Neural progenitor cell (in vitro differentiated cells): ENCODE results near the gene GCNT1. TPM values are rescaled to one million over a fixed set of nuclear protein-coding genes. Genes with fewer than 3 reads are reported as not detected.
"Not testable (repeated sequence)": the region's sequence is repeated elsewhere in the genome, so short reads cannot be mapped to it uniquely, and the experiment has no call there.

Experiments used
- DNase-seq: peaks from one replicate; pipeline ENCODE4 v3.0.0-alpha.2; 2016; ENCODE audit warnings: low spot score
- H2AFZ ChIP-seq: fragments of 200-600 bp; sonication (generic); replicated peaks from 2 replicates; pipeline ENCODE4 v1.6.1; 2016; ENCODE audit warnings: antibody characterized with exemption
- H3F3A ChIP-seq: fragments of 200-600 bp; sonication (generic); 2 replicates; pipeline ENCODE4 v1.6.1; 2016; ENCODE audit warnings: antibody characterized with exemption, low read depth
- H3K27ac ChIP-seq: fragments of 200-600 bp; sonication (generic); 2 replicates; pipeline ENCODE4 v1.5.1; 2016; ENCODE audit warnings: mild to moderate bottlenecking
- H3K27me3 ChIP-seq: fragments of 200-600 bp; sonication (generic); 2 replicates; pipeline ENCODE4 v1.6.1; 2016; ENCODE audit warnings: mild to moderate bottlenecking, moderate library complexity
- H3K36me3 ChIP-seq: fragments of 200-600 bp; sonication (generic); 2 replicates; pipeline ENCODE4 v1.5.1; 2016
- H3K4me1 ChIP-seq: fragments of 200-600 bp; sonication (generic); 2 replicates; pipeline ENCODE4 v1.6.1; 2016; ENCODE audit warnings: mixed run types
- H3K4me2 ChIP-seq: fragments of 200-600 bp; sonication (generic); 2 replicates; pipeline ENCODE4 v1.6.1; 2016
- H3K4me3 ChIP-seq: fragments of 200-600 bp; sonication (generic); 2 replicates; pipeline ENCODE4 v1.5.1; 2016
- H3K79me2 ChIP-seq: fragments of 200-600 bp; sonication (generic); 2 replicates; pipeline ENCODE4 v1.6.1; 2016; ENCODE audit warnings: low read depth
- H3K9ac ChIP-seq: fragments of 200-600 bp; sonication (generic); 2 replicates; pipeline ENCODE4 v1.6.1; 2016
- H3K9me3 ChIP-seq: fragments of 200-600 bp; sonication (generic); 2 replicates; pipeline ENCODE4 v1.5.1; 2016; ENCODE audit warnings: low read depth
- H4K20me1 ChIP-seq: fragments of 200-600 bp; sonication (generic); 2 replicates; pipeline ENCODE4 v1.6.1; 2016; ENCODE audit warnings: low read depth
- H3K27ac Mint-ChIP-seq: 3 replicates; pipeline ENCODE4 v1.8.0; 2021; ENCODE audit warnings: mixed read lengths
- H3K27me3 Mint-ChIP-seq: 2 replicates; pipeline ENCODE4 v1.8.0; 2022; ENCODE audit warnings: low read depth, mild to moderate bottlenecking, inconsistent platforms, moderate library complexity, mixed read lengths; ENCODE audit not compliant: insufficient read depth
- H3K36me3 Mint-ChIP-seq: 3 replicates; pipeline ENCODE4 v1.8.0; 2021; ENCODE audit warnings: mixed read lengths
- H3K4me1 Mint-ChIP-seq: 3 replicates; pipeline ENCODE4 v1.8.0; 2021; ENCODE audit warnings: mixed read lengths
- H3K4me3 Mint-ChIP-seq: 3 replicates; pipeline ENCODE4 v1.8.0; 2021; ENCODE audit warnings: mild to moderate bottlenecking, moderate library complexity, mixed read lengths
- H3K9me3 Mint-ChIP-seq: 3 replicates; pipeline ENCODE4 v1.8.0; 2020; ENCODE audit warnings: mixed read lengths
- EZH2 ChIP-seq: fragments of 200-600 bp; sonication (generic); IDR thresholded peaks from 2 replicates; pipeline ENCODE4 v1.6.1; 2017; ENCODE audit warnings: antibody characterized with exemption, mild to moderate bottlenecking, moderate library complexity
- EZH2phosphoT487 ChIP-seq: fragments of 200-600 bp; sonication (generic); IDR thresholded peaks from 2 replicates; pipeline ENCODE4 v1.6.1; 2017; ENCODE audit warnings: antibody characterized with exemption
- total RNA-seq: library from RNA; depleted of rRNA; stranded (reverse); fragments of >200 nt; gene quantifications from 2 replicates; pipeline ENCODE4 v1.2.3, GENCODE V29; 2015; ENCODE audit warnings: low replicate concordance
- TF ChIP-seq, protein P1 (sequence below): fragments of 200-600 bp; sonication (generic); IDR thresholded peaks from 2 replicates; pipeline ENCODE4 v1.5.1; 2017; ENCODE audit warnings: antibody characterized with exemption, mild to moderate bottlenecking

GCNT1 gene
- total RNA-seq, 1 donor from 2014 or later: 25.5 TPM

DNA sequence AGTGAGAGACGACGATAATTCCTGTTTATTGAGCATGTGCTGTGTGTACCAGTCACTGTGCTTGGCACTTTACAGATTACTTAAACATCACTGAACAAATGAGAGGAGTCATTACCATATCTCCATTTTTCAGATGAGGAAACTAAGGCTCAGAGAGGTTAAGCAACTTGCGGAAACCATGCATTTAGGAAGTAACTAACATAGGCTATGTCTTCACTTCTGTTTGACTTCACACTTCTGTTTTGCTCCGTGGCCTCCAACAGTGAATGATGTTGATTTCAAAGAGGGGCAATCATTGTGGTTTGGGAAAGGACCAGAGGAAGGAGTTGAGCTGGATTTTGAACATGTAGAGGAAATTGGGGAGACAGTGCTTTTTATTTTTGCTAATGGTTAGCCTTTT lies 16.7 kb downstream of the GCNT1 start:
- Histone ChIP-seq H3K9me3 (no peaks in the 10 kb centered on the region), H4K20me1 (no peaks in the 10 kb centered on the region), H3K36me3 (no peaks in the 10 kb centered on the region), H3K79me2 (peaks cover 40% of the 10 kb centered on the region), H3K27me3 (no peaks in the 10 kb centered on the region), H3K4me2 (no peak overlapping the region), H3K9ac (no peak overlapping the region), H3K27ac (no peak overlapping the region), H3K4me1 (peaks cover 10% of the 10 kb centered on the region), H3K4me3 (no peak overlapping the region), H3F3A (no peaks in the 10 kb centered on the region), H2AFZ (no peak overlapping the region)
- TF ChIP-seq EZH2 (no peak), EZH2phosphoT487 (no peak)
- TF ChIP-seq, protein P1, sequence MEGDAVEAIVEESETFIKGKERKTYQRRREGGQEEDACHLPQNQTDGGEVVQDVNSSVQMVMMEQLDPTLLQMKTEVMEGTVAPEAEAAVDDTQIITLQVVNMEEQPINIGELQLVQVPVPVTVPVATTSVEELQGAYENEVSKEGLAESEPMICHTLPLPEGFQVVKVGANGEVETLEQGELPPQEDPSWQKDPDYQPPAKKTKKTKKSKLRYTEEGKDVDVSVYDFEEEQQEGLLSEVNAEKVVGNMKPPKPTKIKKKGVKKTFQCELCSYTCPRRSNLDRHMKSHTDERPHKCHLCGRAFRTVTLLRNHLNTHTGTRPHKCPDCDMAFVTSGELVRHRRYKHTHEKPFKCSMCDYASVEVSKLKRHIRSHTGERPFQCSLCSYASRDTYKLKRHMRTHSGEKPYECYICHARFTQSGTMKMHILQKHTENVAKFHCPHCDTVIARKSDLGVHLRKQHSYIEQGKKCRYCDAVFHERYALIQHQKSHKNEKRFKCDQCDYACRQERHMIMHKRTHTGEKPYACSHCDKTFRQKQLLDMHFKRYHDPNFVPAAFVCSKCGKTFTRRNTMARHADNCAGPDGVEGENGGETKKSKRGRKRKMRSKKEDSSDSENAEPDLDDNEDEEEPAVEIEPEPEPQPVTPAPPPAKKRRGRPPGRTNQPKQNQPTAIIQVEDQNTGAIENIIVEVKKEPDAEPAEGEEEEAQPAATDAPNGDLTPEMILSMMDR: no peak
- Mint-ChIP-seq H3K36me3 (peaks cover 22% of the 10 kb centered on the region), H3K27ac (no peak overlapping the region), H3K9me3 (peaks cover 20% of the 10 kb centered on the region), H3K4me1 (peaks cover 12% of the 10 kb centered on the region), H3K27me3 (peaks cover 2% of the 10 kb centered on the region), H3K4me3 (no peak overlapping the region)
- no peak for DNase-seq

DNA sequence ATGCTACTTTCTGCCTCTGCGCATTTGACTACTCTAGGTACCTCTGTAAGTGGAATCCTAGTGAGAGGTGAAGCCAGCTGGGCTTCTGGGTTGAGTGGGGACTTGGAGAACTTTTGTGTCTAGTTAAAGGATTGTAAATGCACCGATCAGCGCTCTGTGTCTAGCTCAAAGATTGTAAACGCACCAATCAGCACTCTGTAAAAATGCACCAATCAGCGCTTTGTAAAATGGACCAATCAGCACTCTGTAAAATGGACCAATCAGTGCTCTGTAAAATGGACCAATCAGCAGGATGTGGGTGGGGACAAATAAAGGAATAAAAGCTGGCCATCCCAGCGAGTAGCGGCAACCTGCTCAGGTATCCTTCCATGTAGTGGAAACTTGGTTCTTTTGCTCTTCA lies 18.8 kb downstream of the GCNT1 start:
- H3K4me1 Mint-ChIP-seq, H3K27ac ChIP-seq, H3K9me3 ChIP-seq, H3K9ac ChIP-seq, H3K4me3 ChIP-seq, H3K4me2 ChIP-seq, H2AFZ ChIP-seq, H3K27ac Mint-ChIP-seq, H3K36me3 ChIP-seq, H3K4me3 Mint-ChIP-seq, H3K27me3 Mint-ChIP-seq, H3K27me3 ChIP-seq, H4K20me1 ChIP-seq, H3K4me1 ChIP-seq, H3F3A ChIP-seq, DNase-seq: not testable (repeated sequence)
- peaks cover 20% of the 10 kb centered on the region for H3K9me3 Mint-ChIP-seq
- peaks cover 27% of the 10 kb centered on the region for H3K79me2 ChIP-seq
- peaks cover 19% of the 10 kb centered on the region for H3K36me3 Mint-ChIP-seq

DNA sequence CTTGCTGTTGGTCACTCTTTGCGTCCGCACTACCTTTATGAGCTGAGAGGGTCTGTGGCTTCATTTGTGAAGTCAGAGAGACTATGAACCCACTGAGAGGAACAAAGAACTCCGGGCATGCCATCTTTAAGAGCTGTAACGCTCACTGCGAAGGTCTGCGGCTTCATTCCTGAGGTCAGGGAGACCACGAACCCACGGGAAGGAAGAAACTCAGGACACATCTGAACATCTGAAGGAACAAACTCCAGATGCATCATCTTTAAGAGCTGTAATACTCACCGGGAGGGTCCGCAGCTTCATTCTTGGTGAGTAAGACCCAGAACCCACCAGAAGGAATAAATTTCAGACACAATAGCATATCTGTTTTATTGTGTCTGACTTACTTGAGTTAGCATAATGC lies 19.2 kb downstream of the GCNT1 start:
- H4K20me1 ChIP-seq: no peaks in the 10 kb centered on the region
- TF ChIP-seq EZH2: no peak
- TF ChIP-seq EZH2phosphoT487: no peak
- TF ChIP-seq, protein P1: no peak
- Mint-ChIP-seq H3K4me1 (peaks cover under 1% of the 10 kb centered on the region), H3K27ac (no peak overlapping the region), H3K9me3 (peaks cover 20% of the 10 kb centered on the region), H3K27me3 (no peaks in the 10 kb centered on the region), H3K4me3 (no peak overlapping the region), H3K36me3 (peaks cover 19% of the 10 kb centered on the region)
- H3K36me3 ChIP-seq: peaks cover 5% of the 10 kb centered on the region
- no peak overlapping the region for H3K4me2 ChIP-seq
- H3K9me3 ChIP-seq: no peaks in the 10 kb centered on the region
- peaks cover 24% of the 10 kb centered on the region for H3K79me2 ChIP-seq
- peaks cover under 1% of the 10 kb centered on the region for H3K4me1 ChIP-seq
- H3F3A ChIP-seq: no peaks in the 10 kb centered on the region
- H3K27ac ChIP-seq: no peak overlapping the region
- H3K9ac ChIP-seq: no peak overlapping the region
- no peak overlapping the region for H3K4me3 ChIP-seq
- DNase-seq: no peak
- no peaks in the 10 kb centered on the region for H3K27me3 ChIP-seq
- H2AFZ ChIP-seq: no peak overlapping the region

DNA sequence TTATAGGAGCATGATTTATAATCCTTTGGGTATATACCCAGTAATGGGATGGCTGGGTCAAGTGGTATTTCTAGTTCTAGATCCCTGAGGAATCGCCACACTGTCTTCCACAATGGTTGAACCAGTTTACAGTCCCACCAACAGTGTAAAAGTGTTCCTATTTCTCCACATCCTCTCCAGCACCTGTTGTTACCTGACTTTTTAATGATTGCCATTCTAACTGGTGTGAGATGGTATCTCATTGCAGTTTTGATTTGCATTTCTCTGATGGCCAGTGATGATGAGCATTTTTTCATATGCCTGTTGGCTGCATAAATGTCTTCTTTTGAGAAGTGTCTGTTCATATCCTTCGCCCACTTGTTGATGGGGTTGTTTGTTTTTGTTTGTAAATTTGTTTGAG lies 20.4 kb downstream of the GCNT1 start:
- not testable (repeated sequence) for H3K27ac Mint-ChIP-seq

More for the DNA sequence above, 20.4 kb downstream of the GCNT1 start:
- not testable (repeated sequence) for H2AFZ ChIP-seq, H3F3A ChIP-seq, H4K20me1 ChIP-seq, H3K4me3 Mint-ChIP-seq, H3K4me1 Mint-ChIP-seq, H3K4me2 ChIP-seq, H3K9ac ChIP-seq, H3K9me3 ChIP-seq, DNase-seq, H3K4me1 ChIP-seq, H3K27me3 Mint-ChIP-seq, H3K27ac ChIP-seq, H3K4me3 ChIP-seq, H3K36me3 ChIP-seq, H3K27me3 ChIP-seq
- peaks cover 19% of the 10 kb centered on the region for H3K36me3 Mint-ChIP-seq
- H3K9me3 Mint-ChIP-seq: peaks cover 20% of the 10 kb centered on the region
- peaks cover 16% of the 10 kb centered on the region for H3K79me2 ChIP-seq
